Lung (tissue), 12 donors: ENCODE data around the gene GLRA1. TPM values are rescaled to one million over a fixed set of nuclear protein-coding genes. Genes with fewer than 3 reads are reported as not detected.

Experiments used
- ATAC-seq: fragments of 200-7000 bp; cut with Tn5 transposase; one replicate; pipeline ENCODE4 v1.9.1; 2020; ENCODE audit warnings: moderate number of reproducible peaks; ENCODE audit not compliant: insufficient read depth, low FRiP score
- DNase-seq, 3 donors: peaks; one replicate each; pipeline ENCODE4 v3.0.0-alpha.2; 2013 to 2017
- H3K27ac ChIP-seq, 2 donors: one replicate each; pipeline ENCODE4 v1.5.1; 2013; ENCODE audit warnings: mild to moderate bottlenecking in 2 of 2, moderate library complexity in 2 of 2, control low read depth in 1 of 2, inconsistent platforms in 1 of 2, low read depth in 1 of 2, low read length in 1 of 2
- H3K27me3 ChIP-seq, 3 donors: one replicate each; pipeline ENCODE4 v1.5.1; 2013; ENCODE audit warnings: low read length in 2 of 3; ENCODE audit not compliant: control insufficient read depth in 3 of 3, insufficient read depth in 3 of 3
- H3K36me3 ChIP-seq, 4 donors: one replicate each; pipeline ENCODE4 v1.5.1; 2013; ENCODE audit warnings: low read length in 4 of 4, mild to moderate bottlenecking in 1 of 4, moderate library complexity in 1 of 4; ENCODE audit not compliant: control insufficient read depth in 4 of 4, insufficient read depth in 4 of 4
- H3K4me1 ChIP-seq, 5 donors: one replicate each; pipeline ENCODE4 v1.5.1; 2013; ENCODE audit warnings: low read length in 5 of 5, mild to moderate bottlenecking in 2 of 5, moderate library complexity in 1 of 5; ENCODE audit not compliant: control insufficient read depth in 5 of 5, insufficient read depth in 5 of 5
- H3K4me3 ChIP-seq: one replicate; pipeline ENCODE4 v1.5.1; 2013; ENCODE audit warnings: mild to moderate bottlenecking, control low read depth, moderate library complexity
- H3K9ac ChIP-seq, 2 donors: one replicate each; pipeline ENCODE4 v1.5.1; 2013; ENCODE audit warnings: low read length in 2 of 2, control low read depth in 1 of 2; ENCODE audit not compliant: insufficient read depth in 1 of 2
- H3K9me3 ChIP-seq, 4 donors: one replicate each; pipeline ENCODE4 v1.5.1; 2013; ENCODE audit warnings: low read length in 3 of 4, mild to moderate bottlenecking in 1 of 4, moderate library complexity in 1 of 4; ENCODE audit not compliant: control insufficient read depth in 4 of 4, insufficient read depth in 3 of 4
- WGBS, 2 donors: extraction: QIAGEN DNeasy Blood & Tissue Kit; methylation state at CpG; one replicate each; pipeline ENCODE4 v1.1.7; 2013; 5-methylcytosine and 5-hydroxymethylcytosine counted together
- polyA plus RNA-seq, 2 donors: library from polyadenylated mRNA; stranded (reverse); fragments of 200-250 nt; gene quantifications; one replicate each; pipeline ENCODE4 v1.2.1, GENCODE V29; 2013
- total RNA-seq, 2 donors: library from RNA; depleted of rRNA in 1 of 2; stranded (reverse); fragments of >200 nt in 1 of 2; gene quantifications; one replicate each; pipeline ENCODE4 v1.2.1, GENCODE V29; 2014 to 2021
- TF ChIP-seq, protein P1 (sequence below): IDR thresholded peaks from 2 replicates; pipeline ENCODE4 v1.5.1; 2012; ENCODE audit warnings: mild to moderate bottlenecking; ENCODE audit errors: control extremely low read depth, extremely low read depth
- donor health status: control.
- donor health status: control.
- donor health status: Bipolar disorder and iron deficiency.
- donor health status: healthy.
- donor health status: DM: yes; HTN: yes; CAD: no.

The GLRA1 gene
- total and polyA plus RNA-seq, 4 donors, result not detected

DNA sequence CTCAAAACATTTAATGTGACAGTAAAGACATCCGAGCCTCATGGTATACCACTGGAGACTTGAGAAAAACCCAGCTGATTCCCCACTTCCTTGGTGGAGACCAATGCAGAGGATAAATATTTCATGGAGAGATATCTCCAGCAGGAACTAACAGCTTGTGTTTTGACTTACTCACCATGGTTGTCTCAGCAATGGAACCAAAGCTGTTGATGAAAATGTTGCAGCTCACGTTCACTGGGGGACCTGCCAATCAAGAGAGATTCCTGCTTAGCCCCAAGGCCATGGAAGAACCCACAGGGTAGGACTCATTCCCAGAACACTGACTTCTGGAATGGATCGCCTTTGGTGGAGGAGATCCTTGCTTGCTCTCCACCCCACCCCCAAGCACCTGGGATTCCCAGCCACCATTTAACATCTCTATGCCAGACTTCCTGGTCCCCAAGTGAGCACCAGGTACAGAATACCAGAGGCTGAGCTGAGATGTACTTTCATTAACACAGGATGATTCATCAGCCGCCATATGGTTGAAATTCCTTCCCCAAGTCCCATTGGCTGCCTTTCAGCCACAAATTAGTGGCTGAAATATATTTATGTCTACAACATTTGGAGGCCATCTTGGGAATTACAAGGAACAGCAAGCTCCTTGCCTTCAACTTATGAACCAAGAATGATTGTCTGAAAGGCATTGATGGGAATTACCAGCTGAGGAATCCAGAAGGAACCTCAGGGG lies 37.9 kb downstream of the GLRA1 start:
- Histone ChIP-seq H3K9ac (no peak overlapping the region), H3K27me3 (peaks cover 0 to 6% (median 0%) of the 10 kb centered on the region in 3 donors), H3K9me3 (peaks cover 0 to 2% (median 0%) of the 10 kb centered on the region in 4 donors), H3K4me1 (peaks cover 0 to 4% (median 0%) of the 10 kb centered on the region in 5 donors), H3K36me3 (no peaks in the 10 kb centered on the region), H3K27ac (no peak overlapping the region), H3K4me3 (no peak overlapping the region)
- TF ChIP-seq, protein P1, sequence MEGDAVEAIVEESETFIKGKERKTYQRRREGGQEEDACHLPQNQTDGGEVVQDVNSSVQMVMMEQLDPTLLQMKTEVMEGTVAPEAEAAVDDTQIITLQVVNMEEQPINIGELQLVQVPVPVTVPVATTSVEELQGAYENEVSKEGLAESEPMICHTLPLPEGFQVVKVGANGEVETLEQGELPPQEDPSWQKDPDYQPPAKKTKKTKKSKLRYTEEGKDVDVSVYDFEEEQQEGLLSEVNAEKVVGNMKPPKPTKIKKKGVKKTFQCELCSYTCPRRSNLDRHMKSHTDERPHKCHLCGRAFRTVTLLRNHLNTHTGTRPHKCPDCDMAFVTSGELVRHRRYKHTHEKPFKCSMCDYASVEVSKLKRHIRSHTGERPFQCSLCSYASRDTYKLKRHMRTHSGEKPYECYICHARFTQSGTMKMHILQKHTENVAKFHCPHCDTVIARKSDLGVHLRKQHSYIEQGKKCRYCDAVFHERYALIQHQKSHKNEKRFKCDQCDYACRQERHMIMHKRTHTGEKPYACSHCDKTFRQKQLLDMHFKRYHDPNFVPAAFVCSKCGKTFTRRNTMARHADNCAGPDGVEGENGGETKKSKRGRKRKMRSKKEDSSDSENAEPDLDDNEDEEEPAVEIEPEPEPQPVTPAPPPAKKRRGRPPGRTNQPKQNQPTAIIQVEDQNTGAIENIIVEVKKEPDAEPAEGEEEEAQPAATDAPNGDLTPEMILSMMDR, result no peak
- no peak for ATAC-seq
- DNase-seq, result no peak
- WGBS, 2 donors, result 83 to 84% methylated on average over 4 of the region's 4 CpGs

DNA sequence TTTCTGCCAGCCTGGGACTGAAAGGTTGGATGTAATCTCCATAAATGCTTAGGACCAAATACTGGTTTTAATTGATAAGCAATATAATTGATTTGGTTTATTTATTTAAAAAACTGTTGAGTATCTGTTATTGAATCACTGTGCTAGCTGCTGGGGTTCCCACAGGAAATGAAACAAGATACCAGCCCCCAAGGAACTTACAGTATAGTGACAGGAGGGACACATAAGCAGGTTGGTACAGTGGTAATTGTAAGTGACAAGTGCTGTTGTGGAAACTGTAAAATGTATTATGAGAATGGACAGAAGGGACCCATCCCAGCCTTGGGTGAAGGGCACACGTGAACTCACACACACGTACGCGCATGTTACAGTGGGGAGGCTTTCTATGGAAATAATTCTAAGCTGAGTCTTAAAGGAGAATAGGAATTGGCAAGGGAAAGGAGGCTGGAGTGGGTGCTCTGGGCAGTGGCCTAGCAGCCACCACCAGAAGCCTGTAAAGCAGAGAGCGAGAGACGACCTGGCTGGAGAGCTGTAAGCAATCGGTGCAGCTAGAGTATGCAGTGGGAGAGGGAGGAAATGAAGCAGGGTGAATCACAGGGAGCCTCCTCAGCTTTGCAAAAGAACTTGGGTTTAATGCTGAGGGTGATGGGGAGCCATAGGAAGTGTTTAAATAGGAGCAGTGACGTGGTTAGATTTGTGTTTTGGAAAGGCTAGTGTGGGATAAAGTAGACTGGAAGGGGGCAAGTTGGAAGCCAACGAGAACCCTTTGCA lies 39.3 kb downstream of the GLRA1 start:
- ATAC-seq, result no peak
- TF ChIP-seq, protein P1, result no peak
- Histone ChIP-seq H3K27ac (no peak overlapping the region), H3K9ac (no peak overlapping the region), H3K4me3 (no peak overlapping the region), H3K4me1 (peaks cover 0 to 11% (median 0%) of the 10 kb centered on the region in 5 donors), H3K36me3 (no peaks in the 10 kb centered on the region), H3K27me3 (peaks cover 0 to 6% (median 0%) of the 10 kb centered on the region in 3 donors), H3K9me3 (peaks cover 0 to 2% (median 0%) of the 10 kb centered on the region in 4 donors)
- DNase-seq, result no peak
- 74 to 81% methylated on average over 9 of the region's 9 CpGs for WGBS, 2 donors

DNA sequence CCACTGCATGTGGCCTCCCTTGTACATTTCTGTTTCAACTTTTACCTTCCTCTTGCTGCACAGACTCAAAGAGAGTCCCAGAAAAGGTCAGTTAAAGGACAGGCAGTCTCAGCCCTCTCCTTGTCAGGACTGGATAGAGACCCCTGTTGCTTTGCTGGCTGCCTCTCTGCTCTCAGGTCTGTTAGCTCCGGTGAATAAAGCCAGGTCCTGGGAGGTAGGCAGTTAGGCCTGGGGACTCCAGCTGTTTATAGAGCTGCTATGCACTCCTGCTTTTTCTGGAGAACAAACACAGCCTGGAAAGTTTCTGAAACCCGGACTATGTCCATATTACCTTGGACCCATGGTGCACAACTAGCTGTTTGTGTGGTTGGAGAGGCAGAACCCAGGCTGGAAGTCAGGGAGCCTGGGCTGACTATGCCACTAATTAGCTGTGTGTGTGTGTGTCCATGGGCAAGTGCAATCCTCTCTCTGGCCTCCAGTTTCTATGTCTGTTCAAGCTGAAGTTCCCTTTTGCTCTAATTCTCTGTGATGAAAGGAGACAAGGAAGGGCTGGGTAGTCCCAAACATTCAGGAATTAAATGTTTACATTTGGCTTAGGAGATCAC lies 42.9 kb downstream of the GLRA1 start:
- no peaks in the 10 kb centered on the region for H3K36me3 ChIP-seq
- WGBS, 2 donors, result 53 to 63% methylated on average over 2 of the region's 2 CpGs
- no peak overlapping the region for H3K27ac ChIP-seq
- no peak for ATAC-seq
- peaks cover 0 to 2% (median 0%) of the 10 kb centered on the region in 4 donors for H3K9me3 ChIP-seq
- H3K9ac ChIP-seq, result no peak overlapping the region
- no peak overlapping the region for H3K4me3 ChIP-seq
- peaks cover 0 to 11% (median 0%) of the 10 kb centered on the region in 5 donors for H3K4me1 ChIP-seq
- no peak for DNase-seq
- TF ChIP-seq, protein P1, result no peak
- no peaks in the 10 kb centered on the region for H3K27me3 ChIP-seq
